T-cell (primary cell): ENCODE measurements around the gene ENPP7. TPM values are rescaled to one million over a fixed set of nuclear protein-coding genes. Genes with fewer than 3 reads are reported as not detected.
A peak's percentile ranks its signal among the peaks of the same experiment; 100 is the strongest.

Experiments
- ATAC-seq, 4 experiments: fragments of 200-7000 bp in 3 of 4; fragments of 150-1000 bp in 1 of 4; cut with Tn5 transposase; replicated peaks in 1 of 4; 1 replicate in 3 of 4; 2 replicates in 1 of 4; pipeline ENCODE4 v1.10.0; 2021; ENCODE audit warnings: moderate library complexity in 3 of 4, mild to moderate bottlenecking in 2 of 4, moderate number of reproducible peaks in 1 of 4
- CTCF ChIA-PET, 2 donors: fragments of 300-600 bp; sonication (Branson Sonifier 250); formaldehyde crosslinking; loops; one replicate each; lab custom pipeline; 2022; ENCODE audit warnings: antibody characterized with exemption in 2 of 2; lab: Charles Lee
- POLR2A ChIA-PET, 2 donors: fragments of 300-600 bp; sonication (Branson Sonifier 250); formaldehyde crosslinking; loops; one replicate each; lab custom pipeline; 2022; ENCODE audit warnings: antibody characterized with exemption in 2 of 2; lab: Charles Lee
- DNase-seq, 35 experiments: peaks; one replicate each; pipeline versions ENCODE4 v3.0.0 to v3.0.0-alpha.2; 2013 to 2023
- H3K27ac ChIP-seq: one replicate; pipeline ENCODE4 v1.5.1; 2013; ENCODE audit warnings: low read length
- H3K27me3 ChIP-seq, 2 experiments: replicated peaks in 1 of 2; 1 replicate in 1 of 2; 2 replicates in 1 of 2; pipeline versions ENCODE4 v1.6.1 to v1.7.0; 2013; ENCODE audit warnings: low read length in 1 of 2, mixed read lengths in 1 of 2; ENCODE audit not compliant: control insufficient read depth in 2 of 2, insufficient read depth in 2 of 2; ENCODE audit errors: extremely low read depth in 1 of 2
- H3K36me3 ChIP-seq, 2 donors: 1 replicate in 1 of 2; 2 replicates in 1 of 2; pipeline versions ENCODE4 v1.6.1 to v1.7.0; 2013; ENCODE audit warnings: low read length in 1 of 2; ENCODE audit not compliant: control insufficient read depth in 2 of 2, insufficient read depth in 1 of 2; ENCODE audit errors: extremely low read depth in 1 of 2
- H3K4me1 ChIP-seq, 2 experiments: 1 replicate in 1 of 2; 2 replicates in 1 of 2; pipeline versions ENCODE4 v1.6.1 to v1.7.0; 2013; ENCODE audit warnings: low read length in 2 of 2, mixed read lengths in 1 of 2; ENCODE audit not compliant: insufficient read depth in 2 of 2, control insufficient read depth in 1 of 2; ENCODE audit errors: extremely low read depth in 1 of 2
- H3K4me3 ChIP-seq, 2 donors: 1 replicate in 1 of 2; 2 replicates in 1 of 2; pipeline versions ENCODE4 v1.5.1 to v1.7.0; 2013; ENCODE audit warnings: mild to moderate bottlenecking in 2 of 2, low read length in 1 of 2, moderate library complexity in 1 of 2; ENCODE audit not compliant: control insufficient read depth in 1 of 2; ENCODE audit errors: extremely low read depth in 1 of 2
- H3K9me3 ChIP-seq: 2 replicates; pipeline ENCODE4 v1.7.0; 2013
- H3K27ac Mint-ChIP-seq, 2 donors: one replicate each; pipeline ENCODE4 v1.8.0; 2020 to 2021; ENCODE audit warnings: mild to moderate bottlenecking in 2 of 2, mixed read lengths in 2 of 2
- H3K27me3 Mint-ChIP-seq, 2 donors: one replicate each; pipeline ENCODE4 v1.8.0; 2021 to 2022; ENCODE audit warnings: mixed read lengths in 2 of 2
- H3K36me3 Mint-ChIP-seq: one replicate; pipeline ENCODE4 v1.8.0; 2021; ENCODE audit warnings: mixed read lengths
- H3K4me1 Mint-ChIP-seq, 3 donors: one replicate each; pipeline ENCODE4 v1.8.0; 2020 to 2022; ENCODE audit warnings: mixed read lengths in 3 of 3, mild to moderate bottlenecking in 1 of 3
- H3K4me3 Mint-ChIP-seq, 3 donors: one replicate each; pipeline ENCODE4 v1.8.0; 2020 to 2022; ENCODE audit warnings: mild to moderate bottlenecking in 3 of 3, mixed read lengths in 3 of 3, moderate library complexity in 3 of 3
- H3K9me3 Mint-ChIP-seq, 3 donors: one replicate each; pipeline ENCODE4 v1.8.0; 2020 to 2022; ENCODE audit warnings: mixed read lengths in 3 of 3
- WGBS: methylation state at CpG from one replicate; pipeline ENCODE4 v1.1.5; 2013; ENCODE audit warnings: missing lambda C conversion rate; ENCODE audit not compliant: insufficient coverage; 5-methylcytosine and 5-hydroxymethylcytosine counted together
- total RNA-seq, 35 experiments: library from RNA in 6 of 35; stranded (reverse) in 6 of 35; fragments of 120-200 nt in 1 of 35; gene quantifications; one replicate each; pipeline versions ENCODE4 v1.2.1 to v1.2.4 and lab custom pipeline; 2013 to 2026

ENPP7 gene
- total RNA-seq, 5 donors from 2014 or later (not counting 1 experiment from before 2014, with no cell fraction given), result 0.15 TPM; not detected in 4

DNA sequence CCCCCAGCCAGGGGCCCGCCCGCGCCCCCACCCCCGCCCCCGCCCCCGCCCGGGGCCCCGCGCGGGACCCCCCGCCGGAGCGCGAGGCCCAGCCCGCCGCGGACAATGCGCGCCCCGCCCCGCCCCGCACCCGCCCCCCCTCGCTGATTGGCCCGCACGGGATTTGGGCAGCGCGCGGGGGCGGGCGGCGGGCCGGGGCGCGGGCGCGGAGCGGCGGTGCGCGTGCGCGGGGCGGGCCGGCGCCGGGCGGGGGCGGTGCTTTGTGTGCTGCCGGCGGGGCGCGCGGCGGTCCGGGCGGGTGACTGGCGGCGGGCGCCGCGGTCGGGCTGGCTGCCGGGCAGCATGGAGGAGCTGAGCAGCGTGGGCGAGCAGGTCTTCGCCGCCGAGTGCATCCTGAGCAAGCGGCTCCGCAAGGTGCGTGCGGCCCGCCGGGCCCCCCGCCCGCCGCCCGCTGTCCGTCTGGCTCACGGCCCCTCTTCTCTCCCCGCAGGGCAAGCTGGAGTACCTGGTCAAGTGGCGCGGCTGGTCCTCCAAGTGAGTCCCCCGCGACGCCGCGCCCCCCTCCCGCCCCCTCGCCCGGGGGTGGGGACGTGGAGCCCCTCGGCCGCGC lies 47.3 kb downstream of the ENPP7 start, which contains the start of gene CBX2:
Gene CBX2, plus strand, starts transcription at position 255 of the 610 bp plus-strand sequence. Its CDS starts 88 bp downstream, at position 343.
- ChIA-PET CTCF (no interaction called here), POLR2A (interaction anchor here in 1 of 2 donors (0.6 kb wide), 1 partner anchor 20 kb away, joined by 4 read pairs; no protein-coding TSS in a partner anchor)
- peaks cover 23 to 33% (median 26%) of the 10 kb centered on the region in 3 donors for H3K4me1 Mint-ChIP-seq
- H3K27me3 Mint-ChIP-seq, result peaks cover 51 to 84% of the 10 kb centered on the region in 2 donors
- Histone ChIP-seq H3K4me1 (peaks cover 28 to 30% of the 10 kb centered on the region in 2 experiments), H3K36me3 (no peaks in the 10 kb centered on the region), H3K27me3 (peaks cover 0 to 74% of the 10 kb centered on the region in 2 experiments), H3K9me3 (no peaks in the 10 kb centered on the region), H3K4me3 (peak within 1 kb of the TSS; percentile 25 to 57), H3K27ac (no peak within 1 kb of the TSS)
- H3K27ac Mint-ChIP-seq, result no peak within 1 kb of the TSS
- WGBS, result under 1% methylated on average over 75 of the region's 96 CpGs
- peak; percentile 50 to 89 (median 69) for DNase-seq
- H3K36me3 Mint-ChIP-seq, result no peaks in the 10 kb centered on the region
- ATAC-seq, result peak; percentile 88 to 94 (median 90)
- no peaks in the 10 kb centered on the region for H3K9me3 Mint-ChIP-seq
- peak within 1 kb of the TSS; percentile 74 to 90 (median 80) for H3K4me3 Mint-ChIP-seq

DNA sequence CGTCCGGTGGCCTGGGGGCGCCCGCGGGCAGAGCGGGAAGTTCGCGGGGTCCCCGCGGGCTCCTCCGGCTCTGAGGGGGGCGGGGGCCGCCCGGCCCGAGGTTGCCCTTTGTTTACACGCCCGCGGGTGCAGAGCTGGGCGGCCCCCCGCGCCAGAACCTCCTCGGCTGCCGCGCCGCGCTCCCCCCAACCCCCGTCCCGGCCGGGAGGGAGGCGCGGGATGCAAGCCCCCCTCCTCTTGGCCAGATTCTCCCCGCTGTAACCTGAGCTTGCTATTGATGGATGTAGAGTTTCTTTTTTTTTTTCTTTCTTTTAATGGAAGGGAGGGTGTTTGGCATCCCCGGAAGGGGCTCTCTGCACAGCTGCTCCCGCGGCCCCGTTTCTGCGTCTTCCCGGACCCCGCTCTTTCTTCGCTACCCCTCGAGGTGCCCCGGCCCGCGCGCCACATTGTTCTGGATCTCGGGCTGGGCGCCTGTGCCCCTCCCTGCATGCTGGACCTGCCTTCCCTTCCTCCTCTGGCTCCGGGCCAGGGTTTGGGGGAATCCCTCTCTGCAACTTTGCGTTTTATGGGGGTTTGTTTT lies 47.9 kb downstream of the ENPP7 start:
- CTCF ChIA-PET, result no interaction called here
- ATAC-seq, result peak; percentile 2 to 17 (median 6)
- Mint-ChIP-seq H3K9me3 (no peaks in the 10 kb centered on the region), H3K36me3 (no peaks in the 10 kb centered on the region), H3K4me1 (peaks cover 23 to 33% (median 26%) of the 10 kb centered on the region in 3 donors), H3K27ac (no peak overlapping the region), H3K4me3 (peak overlapping the region; percentile 74 to 90 (median 80)), H3K27me3 (peaks cover 46 to 83% of the 10 kb centered on the region in 2 donors)
- no peak overlapping the region for H3K27ac ChIP-seq
- H3K36me3 ChIP-seq, result no peaks in the 10 kb centered on the region
- peak overlapping the region; percentile 24 to 57 for H3K4me3 ChIP-seq
- H3K4me1 ChIP-seq, result peaks cover 28 to 30% of the 10 kb centered on the region in 2 experiments
- no peaks in the 10 kb centered on the region for H3K9me3 ChIP-seq
- 2% methylated on average over 26 of the region's 49 CpGs for WGBS
- DNase-seq, result peak in 1 of 35 experiments; percentile 41
- peaks cover 0 to 78% of the 10 kb centered on the region in 2 experiments for H3K27me3 ChIP-seq
- POLR2A ChIA-PET, result interaction anchor here in 1 of 2 donors (0.6 kb wide), 1 partner anchor 20 kb away, joined by 4 read pairs; no protein-coding TSS in a partner anchor

DNA sequence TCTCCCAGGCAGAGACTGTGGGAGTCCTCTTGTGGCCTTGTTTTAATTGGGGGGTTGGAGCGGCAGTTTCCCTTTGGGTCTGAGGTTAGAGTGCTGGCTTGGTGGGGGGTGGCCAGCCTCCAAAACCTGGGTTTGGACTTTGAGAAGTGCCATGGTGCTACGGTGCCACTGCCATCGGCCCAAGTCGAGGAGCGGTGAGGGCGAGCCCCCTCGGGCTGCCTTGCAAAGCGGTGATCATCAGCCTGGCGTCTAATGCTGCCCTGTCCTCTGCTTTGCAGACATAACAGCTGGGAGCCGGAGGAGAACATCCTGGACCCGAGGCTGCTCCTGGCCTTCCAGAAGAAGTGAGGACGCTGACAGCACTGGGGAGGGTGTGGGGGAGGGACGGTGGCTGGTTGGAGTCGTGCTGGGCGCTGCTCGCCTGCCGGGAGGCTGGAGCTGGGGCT lies 48.4 kb downstream of the ENPP7 start:
- peaks cover 23 to 33% (median 26%) of the 10 kb centered on the region in 3 donors for H3K4me1 Mint-ChIP-seq
- H3K9me3 ChIP-seq, result no peaks in the 10 kb centered on the region
- H3K36me3 ChIP-seq, result peaks cover 0 to 1% of the 10 kb centered on the region in 2 donors
- no peak for DNase-seq
- ChIA-PET CTCF (no interaction called here), POLR2A (no interaction called here)
- H3K4me1 ChIP-seq, result peaks cover 28 to 30% of the 10 kb centered on the region in 2 experiments
- no peak overlapping the region for H3K27ac Mint-ChIP-seq
- H3K27me3 Mint-ChIP-seq, result peaks cover 42 to 80% of the 10 kb centered on the region in 2 donors
- no peaks in the 10 kb centered on the region for H3K9me3 Mint-ChIP-seq
- H3K27me3 ChIP-seq, result peaks cover 0 to 78% of the 10 kb centered on the region in 2 experiments
- 61% methylated on average over 10 of the region's 17 CpGs for WGBS
- H3K4me3 ChIP-seq, result peak overlapping the region; percentile 24 to 57
- H3K27ac ChIP-seq, result no peak overlapping the region
- no peaks in the 10 kb centered on the region for H3K36me3 Mint-ChIP-seq
- no peak for ATAC-seq
- H3K4me3 Mint-ChIP-seq, result peak overlapping the region; percentile 74 to 90 (median 80)

DNA sequence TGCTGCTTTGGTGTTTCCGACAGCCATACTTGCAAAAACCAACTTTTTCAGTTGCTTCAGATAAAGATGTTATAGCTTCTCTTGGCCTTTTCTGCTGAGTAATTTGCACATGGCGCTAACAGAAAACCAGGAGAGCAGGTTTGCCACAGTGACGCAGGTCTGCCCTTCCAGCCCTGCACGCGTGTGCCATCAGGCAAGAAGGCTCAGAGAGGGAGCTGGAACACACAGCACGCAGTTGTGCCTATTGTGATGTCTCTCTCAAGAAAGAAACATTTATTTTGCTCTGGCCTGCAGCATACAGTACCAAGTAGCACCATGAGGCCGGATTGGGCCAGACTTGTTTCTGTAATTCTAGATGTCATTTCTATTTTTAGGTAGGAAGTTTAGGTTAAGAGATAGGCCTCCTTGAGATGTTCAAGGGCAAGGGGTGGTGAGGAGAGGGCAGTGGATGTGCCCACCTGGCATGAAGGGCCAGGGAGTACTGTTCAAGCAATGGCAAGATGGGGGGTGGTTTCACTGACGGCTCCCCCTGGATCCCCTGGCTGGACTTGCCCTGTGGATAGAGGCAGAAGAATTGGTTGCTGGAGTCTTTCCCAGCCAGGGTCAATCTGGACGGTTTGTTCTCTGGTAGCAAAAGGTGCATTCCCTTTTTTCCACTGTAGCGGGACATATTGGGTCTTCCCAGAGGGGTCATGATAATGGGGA lies 49.1 kb downstream of the ENPP7 start:
- peaks cover 0 to 79% of the 10 kb centered on the region in 2 experiments for H3K27me3 ChIP-seq
- no peak for ATAC-seq
- H3K9me3 Mint-ChIP-seq, result no peaks in the 10 kb centered on the region
- CTCF ChIA-PET, result no interaction called here
- H3K4me1 ChIP-seq, result peaks cover 28 to 30% of the 10 kb centered on the region in 2 experiments
- peaks cover 0 to 4% of the 10 kb centered on the region in 2 donors for H3K36me3 ChIP-seq
- no peak overlapping the region for H3K27ac ChIP-seq
- no peak overlapping the region for H3K27ac Mint-ChIP-seq
- peaks cover 23 to 33% (median 26%) of the 10 kb centered on the region in 3 donors for H3K4me1 Mint-ChIP-seq
- no peaks in the 10 kb centered on the region for H3K9me3 ChIP-seq
- POLR2A ChIA-PET, result no interaction called here
- no peak for DNase-seq
- H3K4me3 Mint-ChIP-seq, result peak overlapping the region; percentile 28 to 90 (median 80)
- H3K4me3 ChIP-seq, result no peak overlapping the region
- H3K36me3 Mint-ChIP-seq, result no peaks in the 10 kb centered on the region
- peaks cover 35 to 73% of the 10 kb centered on the region in 2 donors for H3K27me3 Mint-ChIP-seq
- 97% methylated on average over 9 of the region's 10 CpGs for WGBS

DNA sequence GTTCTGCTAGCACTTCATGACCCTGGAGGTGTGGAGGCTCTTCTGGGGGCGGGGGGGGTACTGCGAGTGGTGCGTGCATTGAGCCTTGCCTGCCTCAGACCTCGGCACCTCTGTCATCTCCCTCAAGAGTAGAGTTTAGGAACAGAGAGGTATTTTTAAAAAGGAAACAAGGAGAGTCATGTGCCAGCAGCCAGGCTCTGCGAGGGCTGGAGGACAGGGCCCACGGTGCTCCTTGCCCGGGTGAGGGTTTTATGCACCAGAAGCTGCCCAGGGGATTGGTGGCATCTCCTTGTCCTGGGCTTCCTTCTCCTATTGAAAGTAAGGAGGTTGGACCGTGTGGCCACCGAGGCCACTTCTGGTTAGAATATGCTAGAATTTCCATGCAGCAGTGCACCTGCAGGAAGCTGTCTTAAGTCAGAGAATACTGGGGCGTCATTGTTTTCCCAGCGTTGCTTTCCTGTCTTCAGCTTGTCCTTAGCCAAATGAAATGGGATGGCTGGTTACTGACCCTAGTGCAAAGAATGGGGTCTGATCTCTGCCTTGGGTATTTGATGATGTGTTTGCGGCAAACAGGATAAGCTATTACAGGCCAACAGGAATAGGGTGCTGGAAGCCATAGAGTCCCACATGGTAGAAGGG lies 50.4 kb downstream of the ENPP7 start:
- Histone ChIP-seq H3K27me3 (peaks cover 0 to 87% of the 10 kb centered on the region in 2 experiments), H3K36me3 (peaks cover 0 to 4% of the 10 kb centered on the region in 2 donors), H3K4me1 (peaks cover 28 to 30% of the 10 kb centered on the region in 2 experiments), H3K27ac (no peak overlapping the region), H3K9me3 (no peaks in the 10 kb centered on the region), H3K4me3 (no peak overlapping the region)
- WGBS, result 63% methylated on average over 8 of the region's 12 CpGs
- Mint-ChIP-seq H3K4me3 (peak overlapping the region in 1 of 3 donors; percentile 12), H3K27ac (peak overlapping the region in 1 of 2 donors; percentile 23), H3K9me3 (no peaks in the 10 kb centered on the region), H3K4me1 (peaks cover 23 to 33% (median 26%) of the 10 kb centered on the region in 3 donors), H3K36me3 (no peaks in the 10 kb centered on the region), H3K27me3 (peaks cover 32 to 74% of the 10 kb centered on the region in 2 donors)
- ChIA-PET CTCF (interaction anchor here in 1 of 2 donors (0.6 kb wide), 1 partner anchor 190 kb away, joined by 3 read pairs; no protein-coding TSS in a partner anchor), POLR2A (no interaction called here)
- DNase-seq, result no peak
- no peak for ATAC-seq
